Measurements from ENCODE around the gene TMEM41B. TPM values are rescaled to one million over a fixed set of nuclear protein-coding genes. Genes with fewer than 3 reads are reported as not detected.

Gene TMEM41B
- total RNA-seq, 4 donors from 2014 or later = 9.4 to 24.9 (median 15.5) TPM

GRCh38 chr11:9316334-9316733, 1.9 kb upstream of the TMEM41B start:
- Histone ChIP-seq H3K9me3 (no peaks in the 10 kb centered on the region), H3K27me3 (peaks cover 0 to 9% (median 0%) of the 10 kb centered on the region in 3 donors), H3K4me3 (no peak overlapping the region), H3K4me1 (peaks cover 5 to 6% of the 10 kb centered on the region in 2 donors), H3K27ac (no peak overlapping the region), H3K36me3 (no peaks in the 10 kb centered on the region)
- no peak for ATAC-seq
- TF ChIP-seq POLR2A (IDR thresholded peaks at IDR 0.05) = no peak
- TF ChIP-seq CTCF (IDR thresholded peaks at IDR 0.05 in 4 of 5, conservative IDR thresholded peaks at IDR 0.05 in 1 of 5) = no peak
- intact Hi-C loops (cut with DNase I; ENCODE audit: low total_unique reads) (no loop called here), in situ Hi-C loops (cut with MboI; ENCODE audit: low sequenced_read_pairs in 4 of 4) (loop anchor here in 1 of 4 donors (10.0 kb wide), 1 partner anchor 58 kb away; no protein-coding TSS in a partner anchor)
- DNase-seq = no peak

GRCh38 chr11:9315078-9315688, 790 bp upstream of the TMEM41B start:
- peak in 1 of 2 donors; percentile 2 for ATAC-seq
- DNase-seq = no peak
- peaks cover 0 to 9% (median 0%) of the 10 kb centered on the region in 3 donors for H3K27me3 ChIP-seq
- TF ChIP-seq POLR2A (IDR thresholded peaks at IDR 0.05) (no peak), CTCF (IDR thresholded peaks at IDR 0.05 in 4 of 5, conservative IDR thresholded peaks at IDR 0.05 in 1 of 5) (no peak)
- peak overlapping the region; percentile 84 to 90 (median 86) for H3K27ac ChIP-seq
- H3K4me3 ChIP-seq = peak overlapping the region; percentile 64 to 98 (median 94)
- in situ Hi-C loops (cut with MboI; ENCODE audit: low sequenced_read_pairs in 4 of 4) = loop anchor here in 1 of 4 donors (10.0 kb wide), 1 partner anchor 60 kb away; no protein-coding TSS in a partner anchor
- H3K36me3 ChIP-seq = no peaks in the 10 kb centered on the region
- H3K9me3 ChIP-seq = no peaks in the 10 kb centered on the region
- peaks cover 5 to 6% of the 10 kb centered on the region in 2 donors for H3K4me1 ChIP-seq
- intact Hi-C loops (cut with DNase I; ENCODE audit: low total_unique reads) = loop anchor here (2.0 kb wide), 2 partner anchors 50 to 146 kb away; partner anchors contain the start of genes DENND5A and ZNF143

GRCh38 chr11:9313648-9314290, 624 bp downstream of the TMEM41B start:
- in situ Hi-C loops (cut with MboI; ENCODE audit: low sequenced_read_pairs in 4 of 4) (loop anchor here in 1 of 4 donors (10.0 kb wide), 1 partner anchor 61 kb away; no protein-coding TSS in a partner anchor), intact Hi-C loops (cut with DNase I; ENCODE audit: low total_unique reads) (loop anchor here (1.0 to 2.0 kb wide), 4 partner anchors 49 to 147 kb away; partner anchors contain the start of genes DENND5A, IPO7 and ZNF143)
- no peaks in the 10 kb centered on the region for H3K36me3 ChIP-seq
- no peaks in the 10 kb centered on the region for H3K9me3 ChIP-seq
- H3K4me3 ChIP-seq = peak overlapping the region; percentile 91 to 98 (median 96)
- no peak for TF ChIP-seq CTCF (IDR thresholded peaks at IDR 0.05 in 4 of 5, conservative IDR thresholded peaks at IDR 0.05 in 1 of 5)
- TF ChIP-seq POLR2A (IDR thresholded peaks at IDR 0.05) = no peak
- peaks cover 0 to 9% (median 0%) of the 10 kb centered on the region in 3 donors for H3K27me3 ChIP-seq
- ATAC-seq = peak in 1 of 2 donors; percentile 10
- no peak for DNase-seq
- peak overlapping the region; percentile 84 to 90 (median 86) for H3K27ac ChIP-seq
- H3K4me1 ChIP-seq = peaks cover 5 to 6% of the 10 kb centered on the region in 2 donors

GRCh38 chr11:9310485-9311090, 3.8 kb downstream of the TMEM41B start:
- Histone ChIP-seq H3K4me3 (no peak overlapping the region), H3K27ac (no peak overlapping the region), H3K36me3 (no peaks in the 10 kb centered on the region), H3K27me3 (no peaks in the 10 kb centered on the region), H3K4me1 (peaks cover 5 to 6% of the 10 kb centered on the region in 2 donors), H3K9me3 (no peaks in the 10 kb centered on the region)
- in situ Hi-C loops (cut with MboI; ENCODE audit: low sequenced_read_pairs in 4 of 4) (loop anchor here in 1 of 4 donors (10.0 kb wide), 1 partner anchor 64 kb away; no protein-coding TSS in a partner anchor), intact Hi-C loops (cut with DNase I; ENCODE audit: low total_unique reads) (no loop called here)
- no peak for DNase-seq
- TF ChIP-seq CTCF (IDR thresholded peaks at IDR 0.05 in 4 of 5, conservative IDR thresholded peaks at IDR 0.05 in 1 of 5) (no peak), POLR2A (IDR thresholded peaks at IDR 0.05) (no peak)
- ATAC-seq = no peak

Data from gastrocnemius medialis (tissue), 4 donors.